PFSK-1 (cell line): ENCODE results near the gene ZFYVE21.

Source experiments
- FOXP2 ChIP-seq: optimal IDR thresholded peaks from 2 replicates; pipeline ENCODE3; 2011; ENCODE audit warnings: borderline replicate concordance, control low read depth, inconsistent platforms; ENCODE audit not compliant: insufficient read depth; ENCODE audit errors: extremely low read length, extremely low read depth
- POLR2AphosphoS5 ChIP-seq: IDR thresholded peaks from 2 replicates; pipeline ENCODE4 v1.6.1; 2012; ENCODE audit warnings: low read depth, mild to moderate bottlenecking, control low read depth, low read length, moderate library complexity
- SIN3A ChIP-seq: IDR thresholded peaks from 2 replicates; pipeline ENCODE4 v1.6.1; 2012; ENCODE audit warnings: mild to moderate bottlenecking, low read length, moderate library complexity, borderline replicate concordance; ENCODE audit not compliant: insufficient read depth
- TAF1 ChIP-seq: IDR thresholded peaks from 2 replicates; pipeline ENCODE4 v1.6.1; 2012; ENCODE audit warnings: low read length, control low read depth, borderline replicate concordance; ENCODE audit not compliant: insufficient read depth
- TF ChIP-seq, protein P1 (sequence below), 2 experiments: IDR thresholded peaks; 2 replicates each; pipeline versions ENCODE4 v1.6.1 to v1.8.0; 2011 to 2012; ENCODE audit warnings: low read depth in 2 of 2, low read length in 2 of 2, control low read depth in 1 of 2, inconsistent platforms in 1 of 2, mild to moderate bottlenecking in 1 of 2, moderate library complexity in 1 of 2; ENCODE audit not compliant: insufficient read depth in 1 of 2

DNA sequence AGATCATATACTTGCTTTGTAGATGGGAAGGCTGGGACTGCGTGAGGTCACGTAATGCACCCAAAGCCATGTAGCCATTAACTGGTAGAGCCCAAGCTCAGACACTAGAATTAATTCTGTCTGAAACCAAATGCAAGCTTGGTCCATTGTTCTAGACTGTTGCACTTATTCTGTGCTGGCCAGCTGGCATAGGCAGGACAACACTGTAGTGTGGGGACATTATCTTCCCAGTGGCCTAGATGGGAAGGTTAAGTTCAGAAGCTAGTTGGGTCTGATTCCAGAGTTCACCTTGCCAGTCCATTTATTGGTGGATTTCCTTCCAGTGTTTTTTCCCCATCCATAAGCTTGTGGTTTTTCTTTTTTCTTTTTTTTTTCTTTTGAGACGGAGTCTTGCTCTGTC lies 47.5 kb upstream of the ZFYVE21 start:
- TF ChIP-seq SIN3A = no peak
- TF ChIP-seq POLR2AphosphoS5 = no peak
- TF ChIP-seq, protein P1, sequence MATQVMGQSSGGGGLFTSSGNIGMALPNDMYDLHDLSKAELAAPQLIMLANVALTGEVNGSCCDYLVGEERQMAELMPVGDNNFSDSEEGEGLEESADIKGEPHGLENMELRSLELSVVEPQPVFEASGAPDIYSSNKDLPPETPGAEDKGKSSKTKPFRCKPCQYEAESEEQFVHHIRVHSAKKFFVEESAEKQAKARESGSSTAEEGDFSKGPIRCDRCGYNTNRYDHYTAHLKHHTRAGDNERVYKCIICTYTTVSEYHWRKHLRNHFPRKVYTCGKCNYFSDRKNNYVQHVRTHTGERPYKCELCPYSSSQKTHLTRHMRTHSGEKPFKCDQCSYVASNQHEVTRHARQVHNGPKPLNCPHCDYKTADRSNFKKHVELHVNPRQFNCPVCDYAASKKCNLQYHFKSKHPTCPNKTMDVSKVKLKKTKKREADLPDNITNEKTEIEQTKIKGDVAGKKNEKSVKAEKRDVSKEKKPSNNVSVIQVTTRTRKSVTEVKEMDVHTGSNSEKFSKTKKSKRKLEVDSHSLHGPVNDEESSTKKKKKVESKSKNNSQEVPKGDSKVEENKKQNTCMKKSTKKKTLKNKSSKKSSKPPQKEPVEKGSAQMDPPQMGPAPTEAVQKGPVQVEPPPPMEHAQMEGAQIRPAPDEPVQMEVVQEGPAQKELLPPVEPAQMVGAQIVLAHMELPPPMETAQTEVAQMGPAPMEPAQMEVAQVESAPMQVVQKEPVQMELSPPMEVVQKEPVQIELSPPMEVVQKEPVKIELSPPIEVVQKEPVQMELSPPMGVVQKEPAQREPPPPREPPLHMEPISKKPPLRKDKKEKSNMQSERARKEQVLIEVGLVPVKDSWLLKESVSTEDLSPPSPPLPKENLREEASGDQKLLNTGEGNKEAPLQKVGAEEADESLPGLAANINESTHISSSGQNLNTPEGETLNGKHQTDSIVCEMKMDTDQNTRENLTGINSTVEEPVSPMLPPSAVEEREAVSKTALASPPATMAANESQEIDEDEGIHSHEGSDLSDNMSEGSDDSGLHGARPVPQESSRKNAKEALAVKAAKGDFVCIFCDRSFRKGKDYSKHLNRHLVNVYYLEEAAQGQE (IDR thresholded peaks at IDR 0.05; ENCODE audit: insufficient read depth in 1 of 2, low read depth in 2 of 2, low read length in 2 of 2) = no peak
- no peak for TF ChIP-seq TAF1
- no peak for TF ChIP-seq FOXP2
